H1 (cell line): Measurements from ENCODE around the gene IRX4. TPM values are rescaled to one million over a fixed set of nuclear protein-coding genes. Genes with fewer than 3 reads are reported as not detected.

Experiments
- CTCF ChIA-PET: fragments of 300-600 bp; sonication (Branson Sonifier 250); formaldehyde crosslinking; loops from one replicate; lab custom pipeline; 2021; ENCODE audit not compliant: partially characterized antibody; lab: Charles Lee
- POLR2A ChIA-PET: fragments of 300-600 bp; sonication (Branson Sonifier 250); formaldehyde crosslinking; loops from one replicate; lab custom pipeline; 2021; ENCODE audit warnings: inconsistent platforms; ENCODE audit not compliant: partially characterized antibody; lab: Charles Lee
- DNase-seq, 2 experiments: peaks; one replicate each; pipeline versions ENCODE4 v3.0.0 to v3.0.0-alpha.2; 2010 to 2022; ENCODE audit warnings: low spot score in 2 of 2, low read depth in 1 of 2, mixed read lengths in 1 of 2
- FAIRE-seq: peaks from 2 replicates; lab custom pipeline; 2011; peaks lifted over from hg19 to GRCh38; lab: Jason Lieb, UNC
- H2AFZ ChIP-seq: 2 replicates; pipeline ENCODE4 v1.8.1; 2012; ENCODE audit warnings: low read length, inconsistent platforms
- H2AK5ac ChIP-seq: 2 replicates; pipeline ENCODE4 v1.6.1; 2013; ENCODE audit warnings: low read depth, low read length
- H2BK120ac ChIP-seq: replicated peaks from 2 replicates; pipeline ENCODE3; 2013; ENCODE audit warnings: low read depth, low read length, inconsistent platforms
- H2BK12ac ChIP-seq: 2 replicates; pipeline ENCODE4 v1.6.1; 2013; ENCODE audit warnings: low read depth, low read length
- H2BK15ac ChIP-seq: 2 replicates; pipeline ENCODE4 v1.6.1; 2013; ENCODE audit warnings: low read length
- H2BK20ac ChIP-seq: 2 replicates; pipeline ENCODE4 v1.6.1; 2013; ENCODE audit warnings: low read length
- H2BK5ac ChIP-seq: 2 replicates; pipeline ENCODE4 v1.6.1; 2013; ENCODE audit warnings: low read depth, low read length
- H3K14ac ChIP-seq: 2 replicates; pipeline ENCODE4 v1.6.1; 2013; ENCODE audit warnings: inconsistent platforms; ENCODE audit not compliant: insufficient read length
- H3K18ac ChIP-seq: 2 replicates; pipeline ENCODE4 v1.6.1; 2013; ENCODE audit warnings: low read length; ENCODE audit errors: extremely low read depth
- H3K23ac ChIP-seq: 2 replicates; pipeline ENCODE4 v1.6.1; 2013; ENCODE audit warnings: inconsistent platforms; ENCODE audit not compliant: insufficient read length
- H3K23me2 ChIP-seq: 2 replicates; pipeline ENCODE4 v1.6.1; 2013; ENCODE audit warnings: low read depth, low read length
- H3K27ac ChIP-seq: 2 replicates; pipeline ENCODE4 v1.6.1; 2011; ENCODE audit warnings: low read depth, low read length, inconsistent platforms
- H3K27me3 ChIP-seq, 4 experiments: replicated peaks in 1 of 4; 1 replicate in 1 of 4; 2 replicates in 3 of 4; pipeline versions ENCODE4 v1.6.1 to v1.8.1; 2011 to 2013; ENCODE audit warnings: low read length in 3 of 4, mild to moderate bottlenecking in 3 of 4, inconsistent platforms in 2 of 4, mixed read lengths in 2 of 4, moderate library complexity in 1 of 4; ENCODE audit not compliant: control insufficient read depth in 3 of 4, insufficient read depth in 3 of 4; ENCODE audit errors: extremely low read depth in 1 of 4
- H3K36me3 ChIP-seq, 4 experiments: 2 replicates each; pipeline versions ENCODE4 v1.6.1 to v1.8.1; 2011 to 2013; ENCODE audit warnings: mild to moderate bottlenecking in 4 of 4, low read length in 3 of 4, moderate library complexity in 2 of 4, control low read depth in 1 of 4, inconsistent platforms in 1 of 4; ENCODE audit not compliant: insufficient read depth in 4 of 4, control insufficient read depth in 2 of 4
- H3K4ac ChIP-seq: replicated peaks from 2 replicates; pipeline ENCODE3; 2013; ENCODE audit warnings: low read length, low read depth, mixed read lengths, inconsistent platforms; ENCODE audit not compliant: insufficient read length
- H3K4me1 ChIP-seq, 4 experiments: replicated peaks in 1 of 4; 1 replicate in 1 of 4; 2 replicates in 3 of 4; pipeline versions ENCODE4 v1.6.1 to v1.8.1; 2011 to 2013; ENCODE audit warnings: low read length in 3 of 4, inconsistent platforms in 2 of 4, mixed read lengths in 1 of 4; ENCODE audit not compliant: insufficient read depth in 4 of 4, control insufficient read depth in 3 of 4
- H3K4me2 ChIP-seq, 2 experiments: 2 replicates each; pipeline versions ENCODE4 v1.6.1 to v1.8.1; 2011 to 2013; ENCODE audit warnings: low read depth in 2 of 2, low read length in 2 of 2, control low read depth in 1 of 2, inconsistent platforms in 1 of 2, mild to moderate bottlenecking in 1 of 2; ENCODE audit not compliant: insufficient read depth in 1 of 2
- H3K4me3 ChIP-seq, 4 experiments: fragments of 200-600, 300-600 bp in 1 of 4; sonication (generic), shearing (Covaris generic), sonication (Bioruptor Twin) in 1 of 4; 2 replicates each; pipeline versions ENCODE4 v1.5.1 to v1.8.1; 2011 to 2016; ENCODE audit warnings: low read length in 4 of 4, low read depth in 3 of 4, control low read depth in 2 of 4, inconsistent platforms in 2 of 4, mild to moderate bottlenecking in 2 of 4, mixed read lengths in 1 of 4, moderate library complexity in 1 of 4; ENCODE audit not compliant: insufficient read depth in 2 of 4; ENCODE audit errors: extremely low read depth in 1 of 4
- H3K56ac ChIP-seq: replicated peaks from 2 replicates; pipeline ENCODE3; 2013; ENCODE audit warnings: low read depth, mild to moderate bottlenecking, mixed read lengths, low read length, inconsistent platforms; ENCODE audit not compliant: insufficient read length
- H3K79me1 ChIP-seq: 2 replicates; pipeline ENCODE4 v1.6.1; 2013; ENCODE audit warnings: low read depth, low read length, control low read depth
- H3K79me2 ChIP-seq, 2 experiments: 2 replicates each; pipeline versions ENCODE4 v1.6.1 to v1.8.1; 2012 to 2013; ENCODE audit warnings: low read length in 2 of 2, mild to moderate bottlenecking in 2 of 2, inconsistent platforms in 1 of 2; ENCODE audit not compliant: insufficient read depth in 2 of 2, control insufficient read depth in 1 of 2
- H3K9ac ChIP-seq, 4 experiments: replicated peaks in 1 of 4; 1 replicate in 1 of 4; 2 replicates in 3 of 4; pipeline versions ENCODE4 v1.6.1 to v1.8.1; 2011 to 2013; ENCODE audit warnings: low read depth in 3 of 4, low read length in 3 of 4, control low read depth in 2 of 4, mild to moderate bottlenecking in 2 of 4, moderate library complexity in 2 of 4, inconsistent platforms in 1 of 4; ENCODE audit errors: extremely low read depth in 1 of 4
- H3K9me3 ChIP-seq, 2 experiments: 2 replicates each; pipeline versions ENCODE4 v1.6.1 to v1.8.1; 2012 to 2013; ENCODE audit warnings: mild to moderate bottlenecking in 2 of 2, moderate library complexity in 2 of 2, control low read depth in 1 of 2, inconsistent platforms in 1 of 2, low read depth in 1 of 2, low read length in 1 of 2, mixed read lengths in 1 of 2; ENCODE audit not compliant: insufficient read depth in 2 of 2
- H4K20me1 ChIP-seq, 2 experiments: replicated peaks in 1 of 2; 2 replicates each; pipeline versions ENCODE3 to v1.8.1; 2011 to 2013; ENCODE audit warnings: inconsistent platforms in 2 of 2, low read length in 2 of 2, mild to moderate bottlenecking in 1 of 2; ENCODE audit not compliant: insufficient read depth in 2 of 2, control insufficient read depth in 1 of 2
- H4K5ac ChIP-seq: 2 replicates; pipeline ENCODE4 v1.6.1; 2013; ENCODE audit warnings: low read length, low read depth, mixed read lengths, inconsistent platforms; ENCODE audit not compliant: insufficient read length
- H4K8ac ChIP-seq: 2 replicates; pipeline ENCODE4 v1.8.0; 2013; ENCODE audit warnings: mild to moderate bottlenecking, moderate library complexity, low read length, inconsistent platforms; ENCODE audit not compliant: insufficient read depth; ENCODE audit errors: extremely low read depth
- H4K91ac ChIP-seq: replicated peaks from 2 replicates; pipeline ENCODE3; 2013; ENCODE audit warnings: low read length, mixed read lengths, inconsistent platforms; ENCODE audit not compliant: insufficient read length
- CHD1 ChIP-seq: IDR thresholded peaks from 2 replicates; pipeline ENCODE4 v1.6.1; 2012; ENCODE audit warnings: low read depth, low read length, improper control_type of control experiment
- CTBP2 ChIP-seq: IDR thresholded peaks from 2 replicates; pipeline ENCODE4 v1.7.0; 2011; ENCODE audit warnings: borderline replicate concordance, mild to moderate bottlenecking, moderate library complexity, mixed read lengths, low read length; ENCODE audit not compliant: insufficient read depth, insufficient read length
- EP300 ChIP-seq, 2 experiments: IDR thresholded peaks; 1 replicate in 1 of 2; 2 replicates in 1 of 2; pipeline ENCODE4 v1.6.1; 2011 to 2012; ENCODE audit warnings: low read depth in 2 of 2, low read length in 2 of 2, mild to moderate bottlenecking in 2 of 2, borderline replicate concordance in 1 of 2, inconsistent platforms in 1 of 2, moderate library complexity in 1 of 2
- GABPA ChIP-seq: IDR thresholded peaks from 2 replicates; pipeline ENCODE4 v1.6.1; 2011; ENCODE audit warnings: mild to moderate bottlenecking, low read length, moderate library complexity, borderline replicate concordance; ENCODE audit not compliant: insufficient read depth
- JUN ChIP-seq: IDR thresholded peaks from 2 replicates; pipeline ENCODE4 v1.6.1; 2011; ENCODE audit warnings: low read depth, mild to moderate bottlenecking, improper control_type of control experiment, low read length
- MAFK ChIP-seq: IDR thresholded peaks from 2 replicates; pipeline ENCODE4 v1.6.1; 2012; ENCODE audit warnings: low read depth, mild to moderate bottlenecking, improper control_type of control experiment, low read length
- POLR2A ChIP-seq, 2 experiments: IDR thresholded peaks; 1 replicate in 1 of 2; 2 replicates in 1 of 2; pipeline ENCODE4 v1.6.1; 2011; ENCODE audit warnings: low read depth in 2 of 2, low read length in 2 of 2, mild to moderate bottlenecking in 2 of 2; ENCODE audit errors: control extremely low read depth in 1 of 2
- POLR2AphosphoS5 ChIP-seq: IDR thresholded peaks from 2 replicates; pipeline ENCODE4 v1.6.1; 2011; ENCODE audit warnings: low read depth, low read length
- RAD21 ChIP-seq, 2 experiments: IDR thresholded peaks in 1 of 2; conservative IDR thresholded peaks in 1 of 2; 2 replicates each; pipeline ENCODE4 v1.6.1; 2011; ENCODE audit warnings: low read depth in 2 of 2, low read length in 2 of 2, improper control_type of control experiment in 1 of 2, inconsistent platforms in 1 of 2, mild to moderate bottlenecking in 1 of 2, moderate library complexity in 1 of 2
- SIN3A ChIP-seq, 2 experiments: IDR thresholded peaks in 1 of 2; conservative IDR thresholded peaks in 1 of 2; 2 replicates each; pipeline ENCODE4 v1.6.1; 2011 to 2012; ENCODE audit warnings: low read length in 2 of 2, improper control_type of control experiment in 1 of 2, low read depth in 1 of 2, mild to moderate bottlenecking in 1 of 2
- SP2 ChIP-seq: IDR thresholded peaks from 2 replicates; pipeline ENCODE4 v1.6.1; 2012; ENCODE audit warnings: mild to moderate bottlenecking, low read length, inconsistent platforms
- SUZ12 ChIP-seq: fragments of 200-600 bp; sonication (generic); IDR thresholded peaks from 2 replicates; pipeline ENCODE4 v1.6.1; 2012; ENCODE audit warnings: mild to moderate bottlenecking, inconsistent platforms, low read length, moderate library complexity, mixed read lengths
- ZNF274 ChIP-seq: IDR thresholded peaks from 2 replicates; pipeline ENCODE4 v1.7.0; 2012; ENCODE audit warnings: low read length, borderline replicate concordance; ENCODE audit errors: extremely low read depth
- WGBS, 2 experiments: shearing (Covaris generic) in 1 of 2; methylation state at CpG; one replicate each; pipeline versions ENCODE4 v1.1.6 to v1.1.7; 2013 to 2015; ENCODE audit warnings: low lambda C conversion rate in 2 of 2, mixed read lengths in 2 of 2, inconsistent platforms in 1 of 2, low coverage in 1 of 2, missing lambda C conversion rate in 1 of 2; ENCODE audit not compliant: insufficient replicate concordance in 2 of 2, insufficient coverage in 1 of 2, insufficient read length in 1 of 2; ENCODE audit errors: extremely low coverage in 1 of 2, missing lambda C conversion rate in 1 of 2; 5-methylcytosine and 5-hydroxymethylcytosine counted together
- polyA plus RNA-seq, 7 experiments: library from polyadenylated mRNA; depleted of rRNA in 3 of 7; stranded (reverse) in 5 of 7; unstranded in 2 of 7; fragments of >200 nt in 5 of 7; fragments of 200-250 nt in 2 of 7; gene quantifications; 1 replicate in 5 of 7; 2 replicates in 1 of 7; 4 replicates in 1 of 7; pipeline versions ENCODE4 v1.2.1 to v1.2.3, GENCODE V29; 2011 to 2013; ENCODE audit warnings: missing spikeins in 2 of 7, mixed read lengths in 2 of 7
- total RNA-seq: library from RNA; stranded (reverse); fragmentation: NEBNext Ultra II Directional; extraction: Animal tissue kit (Norgen Biotek cat#: 25700); gene quantifications from 2 replicates; pipeline ENCODE4 v1.2.1, GENCODE V29; 2021

The IRX4 gene
- total and polyA plus RNA-seq, 2 of the 8 experiments (the other 6 are each of a cell fraction or from before 2014, with no cell fraction given), result 0.45 to 1.2 TPM

- no peak overlapping the region for H2AFZ ChIP-seq
- no peak for FAIRE-seq
- H3K27me3 ChIP-seq, result peaks cover 20 to 57% (median 44%) of the 10 kb centered on the region in 4 experiments
- no peak overlapping the region for H2BK20ac ChIP-seq
- H3K79me1 ChIP-seq, result peaks cover 4% of the 10 kb centered on the region; the same call in 1 of the 2 replicates
- WGBS, 2 experiments, result 81% methylated on average over 14 of the region's 14 CpGs; no CpG with 5 or more reads in 1 of the 2 experiments
- no peak overlapping the region; the same call in 1 of the 2 replicates for H3K18ac ChIP-seq
- H3K79me2 ChIP-seq, result no peaks in the 10 kb centered on the region
- no peak overlapping the region for H2BK15ac ChIP-seq
- H2BK12ac ChIP-seq, result no peak overlapping the region
- H3K27ac ChIP-seq, result no peak overlapping the region
- H3K4me1 ChIP-seq, result peaks cover 3 to 19% (median 6%) of the 10 kb centered on the region in 4 experiments; a peak in 6 of 7 replicates
- ChIA-PET CTCF (no interaction called here), POLR2A (no interaction called here)
- peaks cover 0 to 2% (median 0%) of the 10 kb centered on the region in 4 experiments; a peak in 1 of 8 replicates for H3K36me3 ChIP-seq
- H3K9me3 ChIP-seq, result peaks cover 4 to 6% of the 10 kb centered on the region in 2 experiments; a peak in 1 of 4 replicates
- H3K56ac ChIP-seq, result no peak overlapping the region
- H4K91ac ChIP-seq, result no peak overlapping the region
- H4K8ac ChIP-seq, result no peak overlapping the region; the same call in 1 of the 2 replicates
- no peak for DNase-seq
- H2BK120ac ChIP-seq, result no peak overlapping the region
- H4K20me1 ChIP-seq, result peaks cover 0 to 10% of the 10 kb centered on the region in 2 experiments
- H3K4me3 ChIP-seq, result no peak overlapping the region
- H3K9ac ChIP-seq, result no peak overlapping the region
- no peak overlapping the region for H2BK5ac ChIP-seq
- H3K23me2 ChIP-seq, result peaks cover 13% of the 10 kb centered on the region
- H2AK5ac ChIP-seq, result no peak overlapping the region
- no peak overlapping the region for H3K4me2 ChIP-seq
- H4K5ac ChIP-seq, result no peak overlapping the region
- no peak overlapping the region for H3K4ac ChIP-seq
- H3K14ac ChIP-seq, result no peak overlapping the region
- no peak overlapping the region for H3K23ac ChIP-seq
- TF ChIP-seq JUN (no peak), POLR2AphosphoS5 (no peak), GABPA (no peak), SP2 (no peak), POLR2A (IDR thresholded peaks at IDR 0.05; ENCODE audit: control extremely low read depth in 1 of 2, low read depth in 2 of 2, low read length in 2 of 2) (no peak), RAD21 (IDR thresholded peaks at IDR 0.05 in 1 of 2, conservative IDR thresholded peaks at IDR 0.05 in 1 of 2; ENCODE audit: low read depth in 2 of 2, low read length in 2 of 2) (no peak), EP300 (IDR thresholded peaks at IDR 0.05; ENCODE audit: borderline replicate concordance in 1 of 2, low read depth in 2 of 2, low read length in 2 of 2) (no peak), MAFK (no peak), SUZ12 (no peak), SIN3A (conservative IDR thresholded peaks at IDR 0.05 in 1 of 2, IDR thresholded peaks at IDR 0.05 in 1 of 2; ENCODE audit: low read depth in 1 of 2, low read length in 2 of 2) (no peak), CTBP2 (no peak), CHD1 (no peak), ZNF274 (no peak)
Measured at GRCh38 chr5:1871441-1871840, 11.3 kb downstream of the IRX4 start.
